Measurements from ENCODE around the gene ZNF587. TPM values are rescaled to one million over a fixed set of nuclear protein-coding genes. Genes with fewer than 3 reads are reported as not detected.
A peak's percentile ranks its signal among the peaks of the same experiment; 100 is the strongest.

ZNF587 gene
- total and polyA plus RNA-seq, 2 of the 8 experiments (the other 6 are each of a cell fraction or from before 2014, with no cell fraction given), result 18.1 to 42.1 TPM

GRCh38 chr19:57849666-57850473 lies at the start of gene ZNF587 (continued):
- TF ChIP-seq POLR2AphosphoS5 (IDR thresholded peaks at IDR 0.05; ENCODE audit: low read depth, low read length) (peak; percentile 97), SP1 (IDR thresholded peaks at IDR 0.05; ENCODE audit: low read depth, low read length) (peak; percentile 34; the same call in 1 of the 2 replicates)

All from H1 (cell line).